Femur (tissue), 1 donor: ENCODE results near the gene MORN5.

Experiments used
- DNase-seq: peaks from one replicate; pipeline ENCODE4 v3.0.0-alpha.2; 2017

MORN5 gene

DNA sequence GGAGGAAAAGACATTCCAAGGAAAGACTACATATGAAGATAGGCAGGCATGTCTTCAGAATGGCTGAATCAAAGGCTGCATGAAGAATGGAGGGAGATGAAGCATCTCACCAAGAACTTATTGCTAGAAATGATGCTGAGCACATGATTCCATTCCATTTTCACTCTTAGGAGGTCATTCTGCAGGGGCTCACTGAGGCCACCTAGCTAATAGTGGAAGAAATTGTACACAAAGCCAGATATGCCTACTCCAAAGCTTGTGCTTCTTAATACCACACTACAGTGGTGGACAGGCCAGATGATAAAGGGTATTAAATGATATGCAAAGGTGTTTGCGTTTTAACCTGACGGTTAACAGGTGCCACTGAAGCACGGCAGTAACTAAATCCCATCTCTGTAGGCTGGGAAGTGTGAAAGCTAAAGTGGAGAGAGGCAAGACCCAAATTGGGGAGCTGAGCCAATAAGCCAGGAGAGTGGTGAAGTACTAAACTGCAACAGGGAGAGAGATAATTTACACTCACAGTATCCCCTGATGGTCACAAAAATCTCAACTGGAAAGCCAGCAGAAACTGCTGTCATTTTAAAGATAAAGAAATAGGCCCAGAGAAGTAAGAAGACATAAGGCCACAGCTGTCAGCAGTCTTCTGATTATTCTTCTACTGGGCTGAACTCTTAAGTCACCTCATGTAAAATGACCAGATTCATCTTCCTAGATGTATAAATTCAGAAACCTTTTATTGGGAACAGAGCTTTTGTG, 14.7 kb upstream of the MORN5 start:
- no peak for DNase-seq

DNA sequence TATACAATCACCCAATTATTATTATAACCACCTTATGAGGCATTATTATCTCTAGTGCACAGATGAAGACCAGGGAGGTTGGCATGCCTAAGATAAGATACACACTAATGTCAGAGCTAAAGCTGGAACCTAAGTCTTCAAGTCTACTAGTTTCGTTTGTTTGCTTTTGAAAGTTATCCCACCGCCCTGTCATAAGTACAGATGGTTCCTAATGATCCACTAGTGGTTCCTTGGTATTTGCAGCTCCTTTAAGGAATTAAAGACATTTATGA, 14.2 kb upstream of the MORN5 start:
- DNase-seq = no peak

DNA sequence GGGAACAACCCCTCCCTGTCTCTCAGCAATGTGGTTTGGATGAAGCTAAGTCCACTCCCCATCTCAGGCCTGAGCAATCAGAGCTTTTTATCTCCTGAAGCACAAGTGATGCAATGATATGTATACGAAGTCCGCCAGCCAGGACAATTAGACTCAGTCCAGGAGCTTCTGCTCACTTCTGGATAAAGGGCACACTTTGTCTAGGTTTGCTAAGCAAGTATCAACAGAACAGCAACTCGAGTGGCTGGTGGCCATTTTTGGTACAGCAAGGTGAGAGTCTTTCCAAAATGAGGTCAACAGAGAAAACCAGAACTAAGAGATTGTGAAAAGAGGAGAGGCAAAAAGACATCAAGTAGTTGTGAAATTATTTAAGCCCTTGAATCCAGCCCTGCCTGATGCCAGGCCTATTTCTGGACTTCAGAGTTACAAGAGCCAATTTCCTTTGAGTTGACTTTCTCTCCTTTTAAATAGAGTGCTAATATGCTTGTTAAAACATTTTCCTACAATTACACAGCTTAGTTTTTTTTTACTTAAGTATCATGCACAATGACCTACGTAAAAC, 8.4 kb upstream of the MORN5 start:
- no peak for DNase-seq

DNA sequence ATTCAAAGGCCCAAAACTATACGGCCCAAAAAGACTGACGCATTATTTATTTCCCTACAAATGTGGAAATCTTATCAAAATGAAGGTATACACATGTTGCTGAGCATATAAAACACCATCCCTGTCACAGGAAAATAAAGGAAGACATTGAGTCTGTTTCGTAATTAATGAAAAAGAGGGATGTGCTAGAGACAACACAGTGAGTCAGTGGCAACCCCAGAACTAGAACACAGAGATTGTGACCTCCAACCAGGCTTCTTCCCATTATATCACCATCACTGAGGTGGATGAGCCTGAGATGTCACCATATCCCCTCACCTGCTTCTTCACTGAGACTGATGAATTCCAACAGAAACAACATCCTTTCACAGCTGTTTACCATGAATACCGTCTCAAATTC, 3.9 kb upstream of the MORN5 start:
- DNase-seq = no peak

DNA sequence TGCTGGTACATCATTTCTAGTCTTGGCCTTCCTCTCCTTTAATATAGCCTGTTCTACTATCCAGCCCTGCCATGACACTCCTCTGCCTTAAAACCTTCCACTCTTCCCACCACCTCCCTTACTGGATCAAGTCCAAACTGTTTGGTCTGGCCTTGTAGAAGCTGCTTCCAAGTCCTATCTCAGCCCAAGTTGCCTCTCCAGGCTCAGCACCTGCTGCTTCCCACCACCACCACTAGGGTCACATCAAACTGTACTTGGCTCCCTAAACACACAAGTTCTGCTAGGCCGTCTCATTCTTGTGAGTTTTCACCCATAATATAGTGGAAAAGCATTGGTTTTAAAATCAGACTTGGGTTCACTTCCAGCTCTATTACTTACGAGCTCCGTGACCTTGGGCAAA, 1.5 kb upstream of the MORN5 start:
- DNase-seq = no peak

DNA sequence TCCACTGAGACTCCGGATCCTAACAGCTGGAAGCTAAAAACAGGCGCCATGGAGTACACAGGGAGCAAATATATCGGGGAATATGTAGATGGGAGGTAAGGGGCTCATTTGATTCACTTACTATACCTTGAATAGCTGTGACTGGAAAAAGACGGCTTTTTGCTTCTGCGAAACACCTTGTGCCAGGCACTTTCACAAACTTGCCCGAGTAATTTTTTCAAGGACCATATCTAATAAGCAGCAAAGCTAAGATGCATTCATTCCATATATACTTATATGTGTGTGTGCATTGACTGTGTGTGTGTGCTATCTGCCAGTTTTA, 178 bp downstream of the MORN5 start:
- DNase-seq = no peak

DNA sequence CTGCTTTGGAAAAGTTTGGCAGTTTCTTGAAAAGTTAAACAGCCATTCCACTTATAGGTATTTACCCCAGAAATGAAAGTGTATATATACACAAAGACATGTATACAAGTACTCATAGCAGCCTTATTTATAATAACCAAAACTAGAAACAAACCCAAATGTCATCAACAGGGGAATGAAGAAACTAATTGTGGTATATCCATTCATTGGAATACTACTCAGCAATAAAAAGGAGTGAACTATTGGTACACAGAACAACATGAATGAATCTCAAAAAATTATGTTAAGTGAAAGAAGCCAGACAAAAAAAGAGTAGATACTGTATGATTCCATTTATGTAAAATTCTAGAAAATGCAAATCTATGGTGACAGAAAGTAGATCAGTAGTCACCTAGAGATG, 2.7 kb downstream of the MORN5 start:
- no peak for DNase-seq

DNA sequence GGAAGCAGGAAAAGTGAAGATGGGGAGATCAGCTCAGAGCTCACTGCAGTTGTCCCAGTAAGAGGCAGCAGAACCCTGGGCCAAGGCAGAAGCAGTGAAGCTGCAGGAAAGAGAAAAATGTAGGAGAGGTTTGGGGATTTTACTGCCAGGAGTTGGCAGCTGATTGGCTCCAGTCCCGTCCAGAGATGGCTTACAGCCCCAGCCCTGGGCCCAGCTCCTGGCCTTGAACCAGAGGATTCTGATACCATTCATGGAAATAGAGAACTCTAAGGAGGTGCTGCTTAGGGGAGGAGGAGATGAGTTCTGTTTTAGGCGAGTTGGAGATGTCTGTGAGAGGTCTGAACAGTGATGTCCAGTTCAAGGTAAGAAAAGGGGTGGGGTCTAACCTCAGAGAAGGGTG, 4.6 kb downstream of the MORN5 start:
- DNase-seq = no peak

DNA sequence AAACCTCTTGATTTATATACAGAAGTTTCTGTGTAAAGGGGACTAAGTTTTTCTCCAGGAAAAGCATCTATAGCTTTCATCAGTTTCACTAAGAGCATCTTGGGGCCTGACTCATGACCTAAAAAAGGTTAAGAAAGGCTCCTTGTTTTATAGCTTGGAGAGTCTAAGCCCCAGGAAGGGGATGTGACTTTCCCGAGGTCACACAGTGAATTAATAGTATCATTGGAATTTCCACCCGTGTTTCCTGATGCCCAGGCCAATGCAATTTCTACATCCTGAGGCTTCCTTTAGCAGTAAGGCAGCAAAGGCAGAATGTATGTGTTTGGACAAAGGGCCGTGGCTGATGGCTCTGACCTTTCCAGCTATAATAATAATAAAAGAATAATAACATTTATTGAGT, 8.6 kb downstream of the MORN5 start:
- DNase-seq = no peak

DNA sequence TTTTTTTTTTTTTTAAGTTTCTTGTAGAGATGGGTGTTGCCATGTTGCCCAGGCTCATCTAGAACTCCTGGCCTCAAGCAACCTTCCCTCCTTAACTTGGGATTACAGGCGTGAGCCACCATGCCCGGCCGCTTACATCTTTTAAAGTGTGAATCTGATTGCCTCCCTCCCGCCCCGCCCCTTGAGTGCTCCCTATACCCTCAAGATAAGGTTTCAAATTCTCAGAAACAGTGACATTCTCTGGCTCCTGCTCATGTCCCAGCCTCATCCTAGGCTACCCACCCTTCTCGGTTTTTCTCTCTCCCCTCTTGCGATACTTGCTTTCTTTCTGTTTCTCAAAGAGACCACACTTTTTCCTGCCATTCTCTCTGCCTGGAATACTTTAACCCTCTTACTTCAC, 12.4 kb downstream of the MORN5 start:
- DNase-seq = no peak

DNA sequence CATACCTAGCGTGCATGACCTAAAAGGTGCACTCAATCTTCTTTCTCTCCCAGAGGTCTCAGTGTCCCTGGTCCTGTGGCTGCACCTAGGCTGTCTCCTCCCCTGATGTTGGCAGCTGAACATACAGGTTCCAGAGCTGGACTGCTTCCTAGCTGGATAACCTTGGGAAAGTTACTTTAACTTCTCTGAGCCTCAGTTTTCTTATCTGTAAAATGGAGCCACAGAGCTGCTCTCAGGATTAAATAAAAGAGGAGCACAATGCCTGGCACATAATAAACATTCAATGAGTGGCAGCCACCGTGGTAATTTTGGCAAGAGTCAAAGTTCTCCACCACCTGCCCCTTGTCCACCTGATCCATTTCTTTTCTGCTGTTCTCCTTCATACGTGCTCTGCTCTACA, 14.0 kb downstream of the MORN5 start:
- DNase-seq = no peak

DNA sequence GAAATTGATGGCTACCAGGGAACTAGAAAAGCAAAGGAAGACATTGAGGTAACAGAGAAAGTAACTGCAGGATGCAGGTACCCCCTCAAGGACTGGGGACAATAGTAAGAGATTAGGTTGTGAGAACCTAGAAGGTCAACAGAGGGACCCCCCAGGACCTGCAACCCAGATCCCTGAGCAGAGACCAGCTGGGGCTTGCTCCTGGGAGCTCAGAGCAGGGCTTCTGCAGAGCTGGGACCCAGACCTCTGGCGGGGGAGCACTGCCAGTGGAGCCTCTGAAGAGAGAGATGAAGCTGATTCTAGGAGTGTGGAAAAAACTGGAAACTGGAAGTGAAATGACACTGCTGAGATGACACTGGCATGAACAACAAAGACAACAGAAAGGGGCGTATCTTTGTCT, 17.2 kb downstream of the MORN5 start:
- no peak for DNase-seq

DNA sequence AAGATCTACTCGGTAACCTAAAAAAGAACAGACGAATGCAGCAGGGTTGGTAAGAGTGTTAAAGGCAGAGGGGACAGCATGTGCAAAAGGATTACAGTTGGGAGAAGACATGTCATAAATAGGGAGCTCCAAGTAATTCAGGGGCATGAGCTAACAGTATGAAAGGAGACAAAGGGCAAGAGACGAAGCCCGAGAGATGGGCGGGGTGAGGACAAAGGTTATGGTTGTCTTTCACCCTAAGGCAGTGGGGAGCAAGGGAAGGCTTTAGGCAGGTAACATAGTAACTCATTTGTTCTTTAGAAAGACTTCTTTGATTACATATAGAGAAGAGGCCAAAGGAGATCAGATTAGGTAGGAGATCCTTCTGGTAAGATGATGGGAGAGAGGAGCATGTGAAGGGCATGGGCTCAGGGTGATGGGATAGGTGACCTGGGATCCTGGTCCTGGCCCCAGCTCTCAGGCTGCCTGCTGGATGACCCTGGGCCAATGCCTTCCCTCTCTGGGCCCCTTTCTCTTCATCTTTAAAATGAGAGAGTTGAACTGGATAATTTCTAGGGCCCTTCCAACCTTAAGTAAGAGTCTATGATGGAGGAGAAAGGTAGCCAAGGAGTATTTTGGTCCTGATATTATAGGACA, 19.5 kb downstream of the MORN5 start:
- no peak for DNase-seq

DNA sequence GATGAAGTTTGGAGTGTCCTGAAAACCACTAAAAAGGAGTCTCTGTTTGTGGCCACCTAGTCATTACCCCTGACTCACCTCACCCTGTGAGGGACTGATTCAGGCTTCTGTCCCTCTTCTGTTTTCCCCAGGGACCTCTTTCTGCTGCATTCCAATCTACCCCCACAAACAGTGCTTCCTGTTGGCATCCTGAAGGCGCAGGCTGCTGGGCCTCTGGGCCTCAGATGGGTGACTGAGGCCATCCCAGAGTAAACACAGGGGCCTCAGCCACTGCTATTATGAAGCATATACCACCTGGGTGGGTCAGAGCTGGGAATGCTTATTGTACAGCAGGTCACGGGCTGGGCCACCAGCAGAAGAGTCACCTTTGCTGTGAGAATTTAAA, 20.0 kb downstream of the MORN5 start:
- DNase-seq = no peak

DNA sequence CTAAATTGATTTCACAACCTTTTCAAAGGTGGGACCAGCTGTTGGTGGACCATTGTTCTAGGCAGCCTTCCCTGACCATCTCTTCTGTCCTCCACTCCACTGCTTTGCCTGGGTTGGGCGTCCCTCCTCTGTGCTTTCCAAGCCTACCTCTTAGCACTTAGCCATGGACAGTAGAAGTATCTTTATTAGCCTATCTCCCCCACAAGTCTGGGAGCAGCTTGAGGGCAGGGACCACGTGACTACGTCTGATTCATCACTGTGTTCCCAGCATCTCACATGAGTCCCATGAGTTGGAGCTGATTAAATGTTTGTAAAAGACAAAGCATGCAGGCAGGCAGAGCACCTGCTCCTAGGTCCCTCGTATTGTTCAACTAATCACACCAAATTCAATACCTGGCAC, 20.9 kb downstream of the MORN5 start:
- no peak for DNase-seq

DNA sequence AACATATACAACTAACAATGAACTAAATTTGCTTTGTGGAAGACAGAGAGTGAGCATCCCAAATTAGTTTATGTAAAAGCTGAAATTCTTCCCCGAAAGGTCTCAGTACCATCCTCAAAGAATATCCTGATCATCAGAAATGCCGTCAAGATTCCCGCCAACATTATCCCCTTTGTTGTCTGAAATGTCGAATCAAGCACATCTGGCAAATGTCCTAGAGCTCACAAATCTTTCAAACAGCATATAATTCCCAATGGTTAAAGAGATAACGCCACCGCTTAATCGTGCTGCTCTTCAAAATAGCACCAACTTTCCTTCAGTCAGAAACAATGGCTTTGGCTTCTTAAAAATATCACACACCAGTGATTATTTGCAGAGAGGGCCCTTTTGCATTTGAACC, 23.8 kb downstream of the MORN5 start:
- DNase-seq = no peak

DNA sequence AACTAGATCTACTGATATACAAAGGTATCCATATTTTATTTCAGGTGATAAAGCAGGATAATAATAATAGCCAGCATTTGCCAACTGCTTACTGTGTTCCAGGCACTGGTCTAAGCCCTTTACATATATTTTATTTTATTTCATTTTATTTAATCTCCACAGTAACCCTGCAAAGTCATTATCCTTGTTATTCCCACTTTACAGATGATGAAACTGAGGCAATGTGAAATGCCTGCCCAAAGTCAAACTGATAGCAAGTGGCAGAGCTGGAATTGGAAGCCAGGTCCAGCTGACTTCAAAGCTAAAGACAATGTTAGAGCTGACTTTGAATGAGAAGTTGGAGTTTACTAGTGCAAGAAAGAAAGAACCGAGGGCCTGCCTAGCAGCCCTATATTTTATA, 24.8 kb downstream of the MORN5 start:
- no peak for DNase-seq

DNA sequence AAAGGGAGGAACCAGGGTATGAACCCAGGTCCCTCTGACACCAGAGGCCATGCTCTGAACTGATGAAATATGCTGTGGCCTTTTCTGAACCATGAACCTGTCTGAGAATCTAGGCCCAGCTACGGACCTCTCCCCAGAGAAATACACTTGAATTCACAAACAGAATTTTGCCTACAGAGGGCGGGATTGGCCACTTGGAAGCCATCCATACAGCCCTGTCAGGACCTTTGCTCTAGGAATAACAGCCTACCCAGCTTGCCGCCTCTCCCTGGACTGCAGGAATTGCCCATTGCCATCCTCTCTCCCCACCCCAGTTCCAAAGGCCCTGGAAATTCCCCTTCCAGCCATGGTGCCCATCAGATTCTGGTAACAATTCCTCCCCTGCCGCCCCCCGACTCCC, 26.6 kb downstream of the MORN5 start:
- no peak for DNase-seq

DNA sequence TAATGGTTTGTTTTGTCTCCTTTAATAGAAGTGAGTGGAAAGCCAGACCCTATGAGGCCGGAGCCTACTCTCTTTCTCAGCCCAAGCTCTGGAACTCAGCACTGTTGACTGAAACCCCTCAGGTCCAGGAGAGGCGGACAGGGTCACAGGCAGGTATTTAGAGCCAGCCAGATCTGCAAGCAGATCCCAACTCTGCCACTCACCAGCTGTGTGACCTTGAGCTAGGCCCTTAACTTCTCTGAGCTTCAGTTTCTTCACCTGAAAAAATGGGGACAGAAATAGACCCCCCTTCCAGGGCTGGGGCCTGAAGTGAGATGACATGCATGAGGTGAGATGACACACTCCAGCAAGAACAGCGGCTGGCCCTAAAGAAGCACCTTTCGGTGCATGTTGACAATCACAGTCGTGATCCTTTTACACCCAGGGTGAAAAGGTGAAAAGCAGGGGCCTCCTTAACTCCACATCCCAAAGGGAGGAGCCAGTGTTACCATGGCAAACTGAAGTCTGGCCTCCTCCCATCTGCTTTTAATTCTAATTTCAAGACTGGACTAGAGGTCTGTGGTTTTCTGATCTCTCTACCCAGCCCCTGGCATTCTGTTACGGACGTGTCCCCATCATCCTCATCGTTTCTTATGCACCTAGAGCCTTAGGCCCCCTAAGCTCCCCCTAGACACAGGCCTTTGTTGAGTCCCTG, 27.2 kb downstream of the MORN5 start:
- DNase-seq = no peak

DNA sequence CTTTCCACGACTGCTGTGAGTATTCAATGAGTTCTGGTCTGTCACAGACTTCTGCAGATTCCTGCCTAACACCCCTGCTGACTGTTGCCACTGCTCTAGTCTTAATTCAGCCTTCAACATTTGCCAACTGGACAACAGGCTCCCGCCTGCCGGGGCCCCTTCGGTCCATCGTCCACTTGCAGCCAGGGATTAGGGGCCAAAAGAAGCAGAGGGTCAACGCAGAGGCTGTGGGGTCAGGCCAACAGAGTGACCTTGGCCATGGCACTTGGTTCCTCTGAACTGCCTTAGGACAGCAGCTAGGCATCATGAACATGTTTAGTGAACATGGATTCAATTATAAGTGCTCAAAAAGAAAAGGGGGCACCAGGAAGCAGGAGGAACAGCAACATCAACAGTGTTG, 28.7 kb downstream of the MORN5 start:
- no peak for DNase-seq

DNA sequence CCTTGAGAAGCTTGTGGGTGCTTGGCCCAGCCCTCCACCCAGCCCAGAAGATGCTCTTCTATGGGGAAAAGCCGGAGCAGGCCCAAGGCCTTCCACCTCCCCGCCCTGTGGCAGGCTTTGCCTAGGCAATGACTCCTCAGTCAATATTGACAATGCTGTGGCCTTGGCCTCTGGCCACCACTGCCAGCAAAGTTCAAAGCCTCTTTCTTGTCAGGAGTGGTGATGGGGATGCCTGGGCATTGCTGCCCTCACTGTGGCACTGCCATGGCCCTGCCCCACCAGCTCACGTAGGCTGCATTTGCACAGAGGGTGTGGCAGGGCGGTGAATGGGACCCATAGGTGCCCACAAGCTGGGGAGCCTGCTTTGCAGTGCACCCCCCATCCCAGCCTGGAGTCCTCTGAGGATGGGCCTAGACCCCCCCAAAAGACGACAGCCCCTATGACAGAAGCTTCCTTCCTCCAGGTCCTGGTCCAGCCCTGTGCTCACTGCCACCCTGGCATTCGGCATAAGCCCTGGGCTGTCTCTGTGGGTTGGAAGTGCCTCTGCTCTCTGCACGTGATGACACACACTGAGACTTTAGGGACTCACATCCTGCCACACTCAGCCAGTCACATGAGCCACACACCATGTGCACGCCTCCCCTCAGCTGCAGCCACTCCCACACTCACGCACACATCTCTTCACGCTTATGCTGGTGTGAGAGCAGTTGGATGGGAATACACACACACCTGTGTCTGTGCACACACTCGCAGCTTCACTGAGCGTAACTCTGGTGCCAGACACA, 31.1 kb downstream of the MORN5 start:
- no peak for DNase-seq

DNA sequence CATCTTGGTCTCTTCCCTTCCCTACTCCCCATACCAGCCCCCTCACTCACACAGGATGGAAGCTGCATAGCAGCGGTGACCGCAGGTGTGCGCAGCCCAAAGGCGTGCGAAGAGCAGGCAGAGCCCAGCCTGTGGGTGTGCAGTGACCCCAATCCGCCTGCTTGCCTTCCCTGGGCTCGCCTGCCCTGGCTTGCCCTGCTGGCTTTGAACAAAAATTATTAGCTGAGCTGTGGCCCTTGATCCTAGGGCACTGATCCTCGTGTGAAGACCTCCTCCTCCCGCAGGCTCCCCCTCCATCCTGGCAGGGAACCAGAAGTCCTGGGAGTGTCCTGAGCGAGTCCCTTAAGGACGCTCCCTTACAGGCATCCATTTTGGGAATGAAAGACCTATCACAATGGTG, 31.9 kb downstream of the MORN5 start:
- no peak for DNase-seq

DNA sequence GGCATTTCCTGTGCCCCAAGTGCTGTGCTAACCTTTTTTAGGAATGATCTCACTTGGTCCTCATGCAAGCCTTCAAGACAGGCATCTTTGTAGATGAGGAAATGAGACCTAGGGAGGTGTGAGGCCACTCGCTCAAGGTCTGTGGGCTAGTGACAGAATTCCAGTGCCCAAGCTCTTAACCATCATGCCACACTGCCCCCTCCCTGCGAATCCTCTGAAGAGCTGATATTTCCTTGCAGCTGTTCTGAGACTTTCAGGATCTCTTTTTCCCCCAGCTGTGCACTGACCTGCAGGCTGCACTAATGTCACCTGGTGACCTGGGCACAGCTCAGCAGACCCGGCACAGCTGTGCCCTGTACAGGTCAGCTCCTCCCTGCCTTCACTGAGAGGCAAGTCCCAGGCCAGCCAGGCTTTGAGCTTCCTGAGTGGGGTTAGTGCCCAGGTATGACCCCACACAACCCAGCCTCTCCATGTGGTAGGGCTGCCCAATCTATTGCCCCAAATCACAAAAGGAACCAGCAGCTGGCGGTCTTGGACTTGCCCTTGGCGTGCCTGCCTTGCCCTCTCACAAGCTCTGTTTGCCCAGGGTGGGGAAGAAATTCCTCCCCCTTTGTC, 32.7 kb downstream of the MORN5 start:
- DNase-seq = no peak
